Measurements from ENCODE around the gene HSPA8.

HSPA8 gene

DNA sequence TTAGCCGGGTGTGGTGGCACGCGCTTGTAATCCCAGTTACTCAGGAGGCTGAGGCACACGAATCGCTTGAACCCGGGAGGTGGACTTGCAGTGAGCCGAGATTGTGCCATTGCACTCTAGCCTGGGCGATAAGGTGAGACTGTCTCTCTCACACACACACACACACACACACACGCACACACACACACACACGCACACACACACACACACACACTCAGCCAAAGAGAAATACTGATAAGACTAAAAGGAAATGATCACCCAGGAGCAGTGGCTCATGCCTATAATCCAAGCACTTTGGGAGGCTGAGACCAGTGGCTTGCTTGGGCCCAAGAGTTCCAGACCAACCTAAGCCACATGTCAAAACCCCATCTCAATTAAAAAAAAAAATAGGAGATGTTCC, 20.8 kb downstream of the HSPA8 start:
- no peak for DNase-seq (ENCODE audit: low read depth)
- H3K4me1 ChIP-seq (ENCODE audit: control insufficient read depth, insufficient read depth, low read length) = no peaks in the 10 kb centered on the region
- H3K36me3 ChIP-seq (ENCODE audit: control insufficient read depth, insufficient read depth, low read length, severe bottlenecking) = no peaks in the 10 kb centered on the region
- no peak overlapping the region for H3K9ac ChIP-seq (ENCODE audit: low read length)
- H3K9me3 ChIP-seq (ENCODE audit: control insufficient read depth, low read length) = no peaks in the 10 kb centered on the region
- H3K27me3 ChIP-seq (replicated peaks; ENCODE audit: control insufficient read depth, insufficient read depth, low read length) = no peaks in the 10 kb centered on the region
- no peak overlapping the region for H3K4me3 ChIP-seq (ENCODE audit: low read length)

DNA sequence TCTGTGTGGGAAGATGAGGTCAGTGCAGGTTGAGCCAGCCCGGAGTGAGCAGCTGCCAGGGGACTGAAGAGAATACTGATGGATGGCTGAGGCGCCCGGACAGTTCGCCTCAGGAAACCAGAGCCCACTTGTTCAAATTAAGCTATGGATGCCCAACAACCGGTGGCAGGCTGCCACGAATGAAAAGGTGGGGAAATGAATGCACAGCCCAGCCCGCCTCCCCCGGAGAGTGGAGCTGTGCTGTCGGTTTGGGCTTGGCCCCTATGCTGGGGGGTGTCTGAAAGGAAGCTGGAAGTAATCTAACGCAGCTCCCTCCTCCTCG, 21.9 kb downstream of the HSPA8 start:
- no peaks in the 10 kb centered on the region for H3K4me1 ChIP-seq (ENCODE audit: control insufficient read depth, insufficient read depth, low read length)
- no peak overlapping the region for H3K4me3 ChIP-seq (ENCODE audit: low read length)
- H3K36me3 ChIP-seq (ENCODE audit: control insufficient read depth, insufficient read depth, low read length, severe bottlenecking) = no peaks in the 10 kb centered on the region
- H3K27me3 ChIP-seq (replicated peaks; ENCODE audit: control insufficient read depth, insufficient read depth, low read length) = no peaks in the 10 kb centered on the region
- no peaks in the 10 kb centered on the region for H3K9me3 ChIP-seq (ENCODE audit: control insufficient read depth, low read length)
- DNase-seq (ENCODE audit: low read depth) = no peak
- H3K9ac ChIP-seq (ENCODE audit: low read length) = no peak overlapping the region

DNA sequence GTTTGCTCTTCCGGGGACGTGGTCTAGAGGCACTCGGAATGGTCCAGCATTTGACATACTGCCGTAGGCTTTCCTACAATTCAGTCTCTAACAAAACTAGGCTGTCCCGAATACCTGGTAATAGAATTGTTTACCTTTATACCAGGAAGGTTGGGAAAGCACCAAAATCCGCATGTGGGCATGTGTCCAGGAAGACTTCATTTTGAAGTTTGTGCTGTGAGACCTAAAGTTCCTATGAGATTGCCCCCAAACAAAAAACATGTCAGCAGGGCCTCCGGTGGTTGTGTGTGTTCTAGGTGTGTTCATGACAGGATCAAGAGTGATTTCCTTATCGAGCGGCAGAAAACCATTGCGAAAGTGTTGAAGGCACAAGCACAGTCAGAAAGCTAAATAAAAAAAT, 26.1 kb downstream of the HSPA8 start:
- Histone ChIP-seq H3K36me3 (ENCODE audit: control insufficient read depth, insufficient read depth, low read length, severe bottlenecking) (no peaks in the 10 kb centered on the region), H3K9ac (ENCODE audit: low read length) (no peak overlapping the region), H3K27me3 (replicated peaks; ENCODE audit: control insufficient read depth, insufficient read depth, low read length) (no peaks in the 10 kb centered on the region), H3K4me3 (ENCODE audit: low read length) (no peak overlapping the region), H3K9me3 (ENCODE audit: control insufficient read depth, low read length) (no peaks in the 10 kb centered on the region), H3K4me1 (ENCODE audit: control insufficient read depth, insufficient read depth, low read length) (no peaks in the 10 kb centered on the region)
- DNase-seq (ENCODE audit: low read depth) = no peak

DNA sequence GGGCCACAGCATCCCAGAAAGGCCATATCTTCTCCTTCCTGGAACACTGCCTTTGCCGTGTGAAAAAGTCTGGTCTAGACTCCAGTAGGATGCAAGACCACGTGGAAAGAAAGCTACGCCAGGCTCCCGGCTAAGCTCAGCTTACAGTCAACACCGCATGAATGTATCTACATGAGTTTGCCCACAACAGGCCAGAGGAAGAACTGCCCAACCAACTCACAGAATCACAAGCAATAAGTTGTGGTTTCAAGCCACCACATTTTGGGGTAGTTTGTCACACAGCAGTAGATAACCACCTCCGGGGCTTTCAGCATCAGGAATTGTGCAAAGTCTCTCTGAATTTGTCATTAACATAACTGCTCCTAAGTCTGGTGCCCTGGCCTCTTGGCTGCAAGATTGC, 27.3 kb downstream of the HSPA8 start:
- Histone ChIP-seq H3K4me1 (ENCODE audit: control insufficient read depth, insufficient read depth, low read length) (no peaks in the 10 kb centered on the region), H3K9ac (ENCODE audit: low read length) (no peak overlapping the region), H3K27me3 (replicated peaks; ENCODE audit: control insufficient read depth, insufficient read depth, low read length) (no peaks in the 10 kb centered on the region), H3K9me3 (ENCODE audit: control insufficient read depth, low read length) (no peaks in the 10 kb centered on the region), H3K36me3 (ENCODE audit: control insufficient read depth, insufficient read depth, low read length, severe bottlenecking) (no peaks in the 10 kb centered on the region), H3K4me3 (ENCODE audit: low read length) (no peak overlapping the region)
- no peak for DNase-seq (ENCODE audit: low read depth)

DNA sequence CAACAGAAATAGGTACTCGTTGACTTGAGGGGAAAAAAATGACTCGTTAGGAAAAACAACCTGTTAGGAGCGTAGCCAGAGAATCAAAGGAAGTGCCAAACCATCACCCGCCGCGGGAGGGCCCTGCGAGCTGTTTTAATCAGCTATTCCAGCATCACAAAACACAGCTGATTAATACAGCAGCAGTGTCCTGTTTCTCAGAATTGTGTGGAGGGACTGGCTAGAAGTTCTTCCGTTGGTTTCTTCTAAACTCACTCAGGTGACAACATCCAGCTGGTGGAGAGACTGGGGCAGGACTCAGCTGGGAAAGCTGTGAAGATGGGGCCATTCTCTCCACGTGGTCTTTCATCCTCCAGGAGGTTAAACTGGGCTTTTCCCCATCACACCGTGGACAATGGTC, 28.0 kb downstream of the HSPA8 start:
- Histone ChIP-seq H3K9ac (ENCODE audit: low read length) (no peak overlapping the region), H3K27me3 (replicated peaks; ENCODE audit: control insufficient read depth, insufficient read depth, low read length) (no peaks in the 10 kb centered on the region), H3K9me3 (ENCODE audit: control insufficient read depth, low read length) (no peaks in the 10 kb centered on the region), H3K4me3 (ENCODE audit: low read length) (no peak overlapping the region), H3K36me3 (ENCODE audit: control insufficient read depth, insufficient read depth, low read length, severe bottlenecking) (no peaks in the 10 kb centered on the region), H3K4me1 (ENCODE audit: control insufficient read depth, insufficient read depth, low read length) (no peaks in the 10 kb centered on the region)
- DNase-seq (ENCODE audit: low read depth) = no peak

DNA sequence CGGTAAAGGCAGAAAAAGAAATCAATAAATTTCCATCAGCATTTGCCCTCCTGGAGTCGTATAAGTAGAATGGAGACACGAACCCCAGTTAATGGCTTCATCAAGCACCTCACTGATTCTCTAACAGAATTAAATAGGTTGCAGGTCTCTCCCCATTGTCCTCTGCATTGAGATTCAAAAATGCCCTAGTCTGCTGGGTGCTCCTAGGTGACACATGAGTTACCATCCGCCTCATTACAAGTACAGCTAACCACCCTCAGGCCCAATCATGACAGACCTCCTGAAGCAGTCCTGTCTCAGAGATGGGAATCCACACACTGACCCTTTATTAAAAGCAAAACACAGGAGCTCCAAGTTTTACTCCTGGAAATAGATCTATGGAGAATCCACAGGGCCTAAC, 31.4 kb downstream of the HSPA8 start:
- no peaks in the 10 kb centered on the region for H3K27me3 ChIP-seq (replicated peaks; ENCODE audit: control insufficient read depth, insufficient read depth, low read length)
- no peak overlapping the region for H3K4me3 ChIP-seq (ENCODE audit: low read length)
- no peaks in the 10 kb centered on the region for H3K4me1 ChIP-seq (ENCODE audit: control insufficient read depth, insufficient read depth, low read length)
- no peaks in the 10 kb centered on the region for H3K36me3 ChIP-seq (ENCODE audit: control insufficient read depth, insufficient read depth, low read length, severe bottlenecking)
- no peak overlapping the region for H3K9ac ChIP-seq (ENCODE audit: low read length)
- no peaks in the 10 kb centered on the region for H3K9me3 ChIP-seq (ENCODE audit: control insufficient read depth, low read length)
- no peak for DNase-seq (ENCODE audit: low read depth)

DNA sequence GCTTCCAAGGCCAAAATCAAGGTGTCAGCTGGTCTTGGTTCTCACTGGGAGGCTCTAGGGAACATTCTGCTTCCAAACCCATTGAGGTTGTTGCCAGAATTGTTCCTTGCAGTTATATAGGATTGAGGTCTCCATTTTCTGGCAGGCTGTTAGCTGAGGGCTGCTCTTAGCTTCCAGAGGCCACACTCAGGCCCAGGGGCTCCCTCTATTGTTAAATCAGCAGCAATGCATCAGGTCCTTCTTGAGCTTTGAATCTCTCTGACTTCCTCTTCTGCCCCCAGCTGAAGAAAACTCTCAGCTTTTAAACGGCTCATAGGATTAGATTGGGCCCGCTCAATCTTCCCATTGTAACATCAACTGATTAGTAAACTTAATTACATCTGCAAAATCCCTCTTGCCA, 41.0 kb downstream of the HSPA8 start:
- no peak overlapping the region for H3K4me3 ChIP-seq (ENCODE audit: low read length)
- no peaks in the 10 kb centered on the region for H3K4me1 ChIP-seq (ENCODE audit: control insufficient read depth, insufficient read depth, low read length)
- no peak overlapping the region for H3K9ac ChIP-seq (ENCODE audit: low read length)
- peaks cover 9% of the 10 kb centered on the region for H3K27me3 ChIP-seq (replicated peaks; ENCODE audit: control insufficient read depth, insufficient read depth, low read length)
- no peaks in the 10 kb centered on the region for H3K36me3 ChIP-seq (ENCODE audit: control insufficient read depth, insufficient read depth, low read length, severe bottlenecking)
- peak; percentile 78 for DNase-seq (ENCODE audit: low read depth)
- H3K9me3 ChIP-seq (ENCODE audit: control insufficient read depth, low read length) = no peaks in the 10 kb centered on the region

DNA sequence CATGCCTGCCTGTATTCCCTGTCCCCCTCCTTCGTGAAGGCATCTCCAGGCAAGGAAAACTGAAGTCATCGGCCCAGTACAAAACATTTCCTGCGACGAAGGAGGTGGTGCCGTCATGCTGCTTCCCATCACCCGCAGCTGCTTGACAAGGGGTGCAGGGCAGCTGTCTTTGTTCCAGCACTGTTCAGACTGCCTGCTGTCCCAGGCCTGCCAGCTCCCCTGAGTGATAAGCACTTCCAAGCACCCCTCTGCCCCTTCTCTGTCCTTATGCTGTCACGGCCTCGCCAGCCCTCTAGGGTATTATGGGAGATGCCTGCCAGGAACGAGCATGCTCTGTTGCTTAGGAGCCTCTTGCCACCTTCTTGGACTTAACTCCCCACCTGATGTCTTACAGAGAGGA, 43.2 kb downstream of the HSPA8 start:
- H3K4me1 ChIP-seq (ENCODE audit: control insufficient read depth, insufficient read depth, low read length) = no peaks in the 10 kb centered on the region
- no peak overlapping the region for H3K9ac ChIP-seq (ENCODE audit: low read length)
- peaks cover 16% of the 10 kb centered on the region for H3K27me3 ChIP-seq (replicated peaks; ENCODE audit: control insufficient read depth, insufficient read depth, low read length)
- H3K4me3 ChIP-seq (ENCODE audit: low read length) = no peak overlapping the region
- no peaks in the 10 kb centered on the region for H3K9me3 ChIP-seq (ENCODE audit: control insufficient read depth, low read length)
- no peaks in the 10 kb centered on the region for H3K36me3 ChIP-seq (ENCODE audit: control insufficient read depth, insufficient read depth, low read length, severe bottlenecking)
- no peak for DNase-seq (ENCODE audit: low read depth)

DNA sequence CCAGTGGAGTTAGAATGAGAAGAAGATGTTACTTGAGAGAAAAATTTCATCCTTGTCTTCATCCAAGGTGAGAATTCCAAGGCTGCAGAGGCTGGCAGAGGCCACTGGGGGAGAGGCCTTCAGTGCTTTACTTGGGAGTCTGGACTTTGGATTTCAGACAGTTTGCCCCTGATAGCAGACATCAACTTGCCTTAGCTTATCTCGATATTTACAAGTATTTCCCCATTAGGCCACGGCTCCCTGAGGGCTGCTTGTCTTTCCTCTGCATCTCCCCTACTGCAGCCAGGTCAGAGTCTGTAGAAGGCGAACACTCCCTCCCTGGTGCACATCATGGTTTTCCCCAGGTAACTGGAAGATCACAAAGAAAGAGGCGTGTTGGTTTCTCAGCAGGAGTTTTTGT, 50.4 kb downstream of the HSPA8 start:
- H3K9me3 ChIP-seq (ENCODE audit: control insufficient read depth, low read length) = no peaks in the 10 kb centered on the region
- no peak for DNase-seq (ENCODE audit: low read depth)
- no peaks in the 10 kb centered on the region for H3K4me1 ChIP-seq (ENCODE audit: control insufficient read depth, insufficient read depth, low read length)
- no peaks in the 10 kb centered on the region for H3K36me3 ChIP-seq (ENCODE audit: control insufficient read depth, insufficient read depth, low read length, severe bottlenecking)
- H3K9ac ChIP-seq (ENCODE audit: low read length) = no peak overlapping the region
- H3K4me3 ChIP-seq (ENCODE audit: low read length) = no peak overlapping the region
- peaks cover 31% of the 10 kb centered on the region for H3K27me3 ChIP-seq (replicated peaks; ENCODE audit: control insufficient read depth, insufficient read depth, low read length)

Data from adipocyte (in vitro differentiated cells).